HepG2 (cell line): Measurements from ENCODE around the gene USP36. TPM values are rescaled to one million over a fixed set of nuclear protein-coding genes. Genes with fewer than 3 reads are reported as not detected.
A peak's percentile ranks its signal among the peaks of the same experiment; 100 is the strongest.

ENCODE experiments used
- AGO1 ChIP-seq: fragments of 200-400 bp; formaldehyde crosslinking; IDR thresholded peaks from 2 replicates; pipeline ENCODE4 v1.6.1; 2017; ENCODE audit warnings: mild to moderate bottlenecking, low read depth, low read length, moderate library complexity; ENCODE audit not compliant: poor library complexity, severe bottlenecking
- CEBPG ChIP-seq: IDR thresholded peaks from 2 replicates; pipeline ENCODE4 v1.6.1; 2016
- CENPT ChIP-seq: sonication (generic); formaldehyde crosslinking; IDR thresholded peaks from 2 replicates; pipeline ENCODE4 v1.8.0; 2022; ENCODE audit warnings: low read depth, mild to moderate bottlenecking, moderate library complexity, missing genetic modification reagents
- HDAC1 ChIP-seq: sonication (generic); formaldehyde crosslinking; IDR thresholded peaks from 2 replicates; pipeline ENCODE4 v1.5.1; 2020; ENCODE audit warnings: mild to moderate bottlenecking, missing genetic modification reagents
- HHEX ChIP-seq: IDR thresholded peaks from 2 replicates; pipeline ENCODE4 v1.6.1; 2016; ENCODE audit warnings: control low read depth
- HNRNPUL1 ChIP-seq: fragments of 200-400 bp; formaldehyde crosslinking; IDR thresholded peaks from 2 replicates; pipeline ENCODE4 v1.6.1; 2017; ENCODE audit warnings: low read depth, mild to moderate bottlenecking, low read length, moderate library complexity
- MATR3 ChIP-seq: sonication (generic); formaldehyde crosslinking; IDR thresholded peaks from 2 replicates; pipeline ENCODE4 v1.4.0; 2020; ENCODE audit warnings: missing genetic modification reagents
- MED13 ChIP-seq: sonication (generic); formaldehyde crosslinking; IDR thresholded peaks from 2 replicates; pipeline ENCODE4 v1.5.0; 2020; ENCODE audit warnings: missing genetic modification reagents
- MIXL1 ChIP-seq: IDR thresholded peaks from 2 replicates; pipeline ENCODE4 v1.6.1; 2016
- NCOA2 ChIP-seq: sonication (generic); formaldehyde crosslinking; IDR thresholded peaks from 2 replicates; pipeline ENCODE4 v1.8.0; 2022; ENCODE audit warnings: inconsistent platforms
- RXRA ChIP-seq: sonication (generic); formaldehyde crosslinking; IDR thresholded peaks from 2 replicates; pipeline ENCODE4 v1.5.1; 2020; ENCODE audit warnings: missing genetic modification reagents
- SOX13 ChIP-seq, 3 experiments: fragments of 450-650 bp in 1 of 3; sonication (generic) in 1 of 3; formaldehyde crosslinking in 1 of 3; IDR thresholded peaks in 2 of 3; conservative IDR thresholded peaks in 1 of 3; 2 replicates each; pipeline versions ENCODE4 v1.5.0 to v1.6.1; 2016 to 2020; ENCODE audit warnings: antibody characterized with exemption in 1 of 3, mild to moderate bottlenecking in 1 of 3, missing compliant biosample characterization in 1 of 3, missing genetic modification reagents in 1 of 3, moderate library complexity in 1 of 3
- SOX6 ChIP-seq, 2 experiments: fragments of 450-650 bp in 1 of 2; sonication (generic) in 1 of 2; formaldehyde crosslinking in 1 of 2; IDR thresholded peaks; 2 replicates each; pipeline versions ENCODE4 v1.4.0 to v1.6.1; 2017 to 2020; ENCODE audit warnings: antibody characterized with exemption in 1 of 2, mild to moderate bottlenecking in 1 of 2, missing genetic modification reagents in 1 of 2
- THAP11 ChIP-seq: IDR thresholded peaks from 2 replicates; pipeline ENCODE4 v1.6.1; 2016; ENCODE audit warnings: missing biosample characterization, missing genetic modification reagents
- U2AF1 ChIP-seq: fragments of 200-400 bp; formaldehyde crosslinking; optimal IDR thresholded peaks from 2 replicates; pipeline ENCODE3; 2017; ENCODE audit warnings: mild to moderate bottlenecking, low read depth, low read length
- ZBTB20 ChIP-seq: sonication (generic); formaldehyde crosslinking; IDR thresholded peaks from 2 replicates; pipeline ENCODE4 v1.8.1; 2023; ENCODE audit warnings: missing genetic modification reagents, low read depth, mild to moderate bottlenecking, borderline replicate concordance
- ZNF484 ChIP-seq: sonication (generic); formaldehyde crosslinking; IDR thresholded peaks from 2 replicates; pipeline ENCODE4 v1.5.1; 2020; ENCODE audit warnings: mild to moderate bottlenecking, low read depth, missing genetic modification reagents, borderline replicate concordance
- ZNF678 ChIP-seq: sonication (generic); formaldehyde crosslinking; IDR thresholded peaks from 2 replicates; pipeline ENCODE4 v1.4.0; 2020; ENCODE audit warnings: mild to moderate bottlenecking, missing genetic modification reagents
- ZNF768 ChIP-seq: sonication (generic); formaldehyde crosslinking; IDR thresholded peaks from 2 replicates; pipeline ENCODE4 v1.4.0; 2020; ENCODE audit warnings: missing genetic modification reagents
- ZNF772 ChIP-seq: sonication (generic); formaldehyde crosslinking; IDR thresholded peaks from 2 replicates; pipeline ENCODE4 v1.5.0; 2020; ENCODE audit warnings: mild to moderate bottlenecking, missing genetic modification reagents
- ZNF777 ChIP-seq: sonication (generic); formaldehyde crosslinking; IDR thresholded peaks from 2 replicates; pipeline ENCODE4 v1.4.0; 2020; ENCODE audit warnings: missing genetic modification reagents
- ZNF850 ChIP-seq: sonication (generic); formaldehyde crosslinking; conservative IDR thresholded peaks from 2 replicates; pipeline ENCODE4 v1.9.0; 2021; ENCODE audit warnings: mild to moderate bottlenecking, missing genetic modification reagents
- ZZZ3 ChIP-seq: sonication (generic); formaldehyde crosslinking; IDR thresholded peaks from 2 replicates; pipeline ENCODE4 v1.4.0; 2020; ENCODE audit warnings: missing genetic modification reagents, mild to moderate bottlenecking, borderline replicate concordance
- polyA plus RNA-seq, 8 experiments: library from polyadenylated mRNA; depleted of rRNA in 3 of 8; stranded (reverse) in 7 of 8; unstranded in 1 of 8; fragments of >200 nt; fragmentation: Illumina TruSeq in 4 of 8; extraction: Trizol in 4 of 8; gene quantifications; 2 replicates each; pipeline versions ENCODE4 v1.2.1 to v1.2.3, GENCODE V29; 2011 to 2016; ENCODE audit warnings: low read depth in 4 of 8, missing spikeins in 1 of 8, mixed read lengths in 1 of 8; ENCODE audit not compliant: insufficient read depth in 1 of 8
- total RNA-seq, 5 experiments: library from RNA; depleted of rRNA; stranded (reverse); fragments of >200 nt; fragmentation: Illumina TruSeq; extraction: Trizol; gene quantifications; 2 replicates each; pipeline ENCODE4 v1.2.3, GENCODE V29; 2016; ENCODE audit warnings: low read depth in 1 of 5
- TF ChIP-seq, protein P1 (sequence below): sonication (generic); formaldehyde crosslinking; IDR thresholded peaks from 2 replicates; pipeline ENCODE4 v1.9.0; 2021; ENCODE audit warnings: missing genetic modification reagents, borderline replicate concordance
- TF ChIP-seq, protein P2 (sequence below): sonication (generic); formaldehyde crosslinking; IDR thresholded peaks from 2 replicates; pipeline ENCODE4 v1.5.0; 2020; ENCODE audit warnings: missing genetic modification reagents

USP36 gene
- total and polyA plus RNA-seq, 2 of the 13 experiments (the other 11 are each of a cell fraction or from before 2014, with no cell fraction given) = 29.6 to 45.9 TPM

DNA sequence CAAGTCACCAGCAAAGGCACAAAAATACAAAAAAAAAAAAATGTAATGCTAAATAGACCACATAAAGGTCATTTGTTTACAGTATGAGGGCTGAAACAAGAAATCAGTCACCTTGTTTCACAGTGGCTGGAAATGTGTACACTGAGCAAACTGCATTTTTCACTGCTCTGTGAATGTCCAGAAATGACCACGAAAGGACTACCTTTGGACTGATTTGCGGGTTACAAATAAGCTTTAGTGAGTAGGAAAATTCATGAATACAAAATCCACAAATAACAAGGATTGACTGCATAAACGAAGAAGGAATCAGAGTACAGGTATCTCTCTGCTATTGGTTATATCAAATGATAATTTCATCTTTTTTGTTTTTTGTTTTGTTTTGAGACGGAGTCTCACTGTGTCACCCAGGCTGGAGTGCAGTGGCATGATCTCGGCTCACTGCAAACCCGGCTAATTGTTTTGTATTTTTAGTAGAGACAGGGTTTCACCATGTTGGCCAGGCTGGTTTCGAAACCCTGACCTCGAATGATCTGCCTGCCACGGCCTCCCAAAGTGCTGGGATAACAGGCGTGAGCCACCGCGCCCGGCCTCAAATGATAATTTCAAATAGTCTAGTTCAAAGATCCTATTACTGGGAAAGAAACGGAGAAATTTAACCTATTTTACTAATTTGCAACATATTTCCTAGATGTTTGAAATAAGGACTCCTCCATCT lies 89.0 kb downstream of the USP36 start (continued):
- TF ChIP-seq HHEX = no peak
- TF ChIP-seq THAP11 (CRISPR knock-in tag) = no peak; the same call in 1 of the 2 replicates
- no peak for TF ChIP-seq SOX13 (IDR thresholded peaks at IDR 0.05)
- no peak; a peak in 1 of 4 replicates for TF ChIP-seq SOX13 (CRISPR knock-in tag; conservative IDR thresholded peaks at IDR 0.05 in 1 of 2, IDR thresholded peaks at IDR 0.05 in 1 of 2)
- TF ChIP-seq CEBPG (CRISPR knock-in tag) = peak; percentile 75
- no peak for TF ChIP-seq ZZZ3 (CRISPR knock-in tag)
- TF ChIP-seq HDAC1 (CRISPR knock-in tag) = peak; percentile 47
- TF ChIP-seq NCOA2 (CRISPR knock-in tag) = peak; percentile 23; the same call in 1 of the 2 replicates
- TF ChIP-seq MIXL1 (CRISPR knock-in tag) = no peak
- no peak for TF ChIP-seq ZNF777
- TF ChIP-seq ZBTB20 (CRISPR knock-in tag) = no peak
- no peak for TF ChIP-seq SOX6 (IDR thresholded peaks at IDR 0.05)
- TF ChIP-seq SOX6 (CRISPR knock-in tag; IDR thresholded peaks at IDR 0.05) = peak; percentile 67
- no peak for TF ChIP-seq MED13
- no peak for TF ChIP-seq ZNF768 (CRISPR knock-in tag)
- TF ChIP-seq ZNF484 (CRISPR knock-in tag) = no peak
- TF ChIP-seq HNRNPUL1 = no peak
- TF ChIP-seq ZNF678 (CRISPR knock-in tag) = no peak
- peak; percentile 97 for TF ChIP-seq RXRA (CRISPR knock-in tag)
- TF ChIP-seq MATR3 = no peak
- TF ChIP-seq, protein P1, sequence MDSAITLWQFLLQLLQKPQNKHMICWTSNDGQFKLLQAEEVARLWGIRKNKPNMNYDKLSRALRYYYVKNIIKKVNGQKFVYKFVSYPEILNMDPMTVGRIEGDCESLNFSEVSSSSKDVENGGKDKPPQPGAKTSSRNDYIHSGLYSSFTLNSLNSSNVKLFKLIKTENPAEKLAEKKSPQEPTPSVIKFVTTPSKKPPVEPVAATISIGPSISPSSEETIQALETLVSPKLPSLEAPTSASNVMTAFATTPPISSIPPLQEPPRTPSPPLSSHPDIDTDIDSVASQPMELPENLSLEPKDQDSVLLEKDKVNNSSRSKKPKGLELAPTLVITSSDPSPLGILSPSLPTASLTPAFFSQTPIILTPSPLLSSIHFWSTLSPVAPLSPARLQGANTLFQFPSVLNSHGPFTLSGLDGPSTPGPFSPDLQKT (CRISPR knock-in tag) = no peak
- no peak for TF ChIP-seq ZNF772 (CRISPR knock-in tag)
- 0 out of 2 replicates have a peak, but pooled peaks have one; percentile 63 for TF ChIP-seq ZNF850 (CRISPR knock-in tag)
- no peak for TF ChIP-seq U2AF1
- TF ChIP-seq AGO1 = no peak
- no peak for TF ChIP-seq CENPT (CRISPR knock-in tag)
- TF ChIP-seq, protein P2, sequence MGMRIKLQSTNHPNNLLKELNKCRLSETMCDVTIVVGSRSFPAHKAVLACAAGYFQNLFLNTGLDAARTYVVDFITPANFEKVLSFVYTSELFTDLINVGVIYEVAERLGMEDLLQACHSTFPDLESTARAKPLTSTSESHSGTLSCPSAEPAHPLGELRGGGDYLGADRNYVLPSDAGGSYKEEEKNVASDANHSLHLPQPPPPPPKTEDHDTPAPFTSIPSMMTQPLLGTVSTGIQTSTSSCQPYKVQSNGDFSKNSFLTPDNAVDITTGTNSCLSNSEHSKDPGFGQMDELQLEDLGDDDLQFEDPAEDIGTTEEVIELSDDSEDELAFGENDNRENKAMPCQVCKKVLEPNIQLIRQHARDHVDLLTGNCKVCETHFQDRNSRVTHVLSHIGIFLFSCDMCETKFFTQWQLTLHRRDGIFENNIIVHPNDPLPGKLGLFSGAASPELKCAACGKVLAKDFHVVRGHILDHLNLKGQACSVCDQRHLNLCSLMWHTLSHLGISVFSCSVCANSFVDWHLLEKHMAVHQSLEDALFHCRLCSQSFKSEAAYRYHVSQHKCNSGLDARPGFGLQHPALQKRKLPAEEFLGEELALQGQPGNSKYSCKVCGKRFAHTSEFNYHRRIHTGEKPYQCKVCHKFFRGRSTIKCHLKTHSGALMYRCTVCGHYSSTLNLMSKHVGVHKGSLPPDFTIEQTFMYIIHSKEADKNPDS = no peak
